GM15510 (cell line): ENCODE measurements around the gene RPL39L.

ENCODE experiments used
- POLR2A ChIP-seq: IDR thresholded peaks from 3 replicates; pipeline ENCODE4 v1.6.1; 2011; ENCODE audit warnings: borderline replicate concordance; ENCODE audit not compliant: insufficient read length; ENCODE audit errors: extremely low read depth

The RPL39L gene

DNA sequence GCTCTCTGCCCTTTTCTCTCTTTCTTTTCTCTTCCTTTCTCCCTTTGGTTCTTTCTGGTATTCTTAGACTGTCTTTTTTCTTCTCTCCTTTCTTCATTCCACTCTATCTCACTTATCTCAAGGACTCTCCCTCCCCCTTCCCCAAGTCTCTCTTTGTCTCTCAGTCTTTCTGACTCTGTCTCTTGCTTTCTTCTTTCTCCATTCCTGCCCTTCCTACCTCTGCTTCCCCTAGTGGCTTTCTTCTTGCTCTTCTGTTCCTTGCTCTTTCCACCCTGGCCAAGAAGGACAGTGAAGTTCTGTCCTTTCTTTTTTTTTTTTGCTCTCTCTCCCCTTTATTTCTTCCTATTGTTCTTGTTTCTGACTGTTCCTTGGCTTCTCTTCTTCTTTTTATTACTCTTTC, 22.3 kb upstream of the RPL39L start:
- no peak for TF ChIP-seq POLR2A

DNA sequence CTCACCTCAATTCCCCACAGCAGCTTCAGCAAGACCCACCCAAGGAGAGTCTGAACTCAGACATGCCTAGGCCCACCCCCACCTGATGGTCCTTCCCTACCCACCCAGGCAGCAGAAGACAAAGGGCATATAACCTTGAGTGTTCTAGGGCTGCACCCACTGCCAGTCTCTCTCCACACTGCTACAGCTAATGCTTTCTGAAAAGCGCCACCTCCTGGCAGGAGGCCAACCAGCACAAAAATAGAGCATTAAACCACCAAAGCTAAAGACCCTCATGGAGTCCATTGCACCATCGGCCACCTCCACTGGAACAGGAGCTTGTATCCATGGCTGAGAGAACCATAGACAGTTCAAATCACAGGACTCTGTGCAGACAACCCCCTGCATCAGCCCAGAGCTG, 11.3 kb upstream of the RPL39L start:
- no peak for TF ChIP-seq POLR2A

DNA sequence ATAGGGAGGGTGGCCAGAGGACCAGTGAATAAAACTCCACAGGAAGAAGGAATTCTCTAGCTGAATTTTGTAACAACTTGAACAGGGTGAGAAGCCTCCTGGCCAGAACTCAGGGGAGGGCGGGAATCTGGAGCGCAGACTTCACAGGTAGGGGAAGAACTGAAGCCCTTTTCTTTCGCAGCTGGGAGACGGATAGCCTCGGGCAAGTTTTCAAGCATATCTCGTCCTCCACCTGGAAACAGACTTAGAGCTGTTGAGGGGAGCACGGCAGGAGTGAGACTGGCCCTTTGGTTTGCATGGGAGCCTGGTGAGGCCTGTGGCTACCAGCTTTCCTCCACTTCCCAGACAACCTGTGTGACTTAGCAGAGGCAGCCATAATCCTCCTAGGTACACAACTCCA, 10.9 kb upstream of the RPL39L start:
- no peak for TF ChIP-seq POLR2A

DNA sequence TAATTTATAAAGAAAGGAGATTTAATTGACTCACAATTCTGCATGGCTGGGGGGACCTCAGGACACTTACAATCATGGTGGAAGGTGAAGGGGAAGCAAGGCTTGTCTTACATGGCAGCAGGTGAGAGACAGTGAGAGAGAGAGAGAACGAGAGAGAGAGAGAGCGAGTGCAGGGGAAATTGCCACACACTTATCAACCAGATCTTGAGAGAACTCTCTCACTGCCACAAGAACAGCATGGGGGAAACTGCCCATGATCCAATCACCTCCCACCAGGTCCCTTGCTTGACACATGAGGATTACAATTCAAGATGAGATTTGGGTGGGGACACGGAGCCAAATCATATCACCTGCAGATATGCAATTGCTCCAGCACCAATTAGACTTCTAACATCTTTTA, 7.1 kb upstream of the RPL39L start:
- no peak for TF ChIP-seq POLR2A

DNA sequence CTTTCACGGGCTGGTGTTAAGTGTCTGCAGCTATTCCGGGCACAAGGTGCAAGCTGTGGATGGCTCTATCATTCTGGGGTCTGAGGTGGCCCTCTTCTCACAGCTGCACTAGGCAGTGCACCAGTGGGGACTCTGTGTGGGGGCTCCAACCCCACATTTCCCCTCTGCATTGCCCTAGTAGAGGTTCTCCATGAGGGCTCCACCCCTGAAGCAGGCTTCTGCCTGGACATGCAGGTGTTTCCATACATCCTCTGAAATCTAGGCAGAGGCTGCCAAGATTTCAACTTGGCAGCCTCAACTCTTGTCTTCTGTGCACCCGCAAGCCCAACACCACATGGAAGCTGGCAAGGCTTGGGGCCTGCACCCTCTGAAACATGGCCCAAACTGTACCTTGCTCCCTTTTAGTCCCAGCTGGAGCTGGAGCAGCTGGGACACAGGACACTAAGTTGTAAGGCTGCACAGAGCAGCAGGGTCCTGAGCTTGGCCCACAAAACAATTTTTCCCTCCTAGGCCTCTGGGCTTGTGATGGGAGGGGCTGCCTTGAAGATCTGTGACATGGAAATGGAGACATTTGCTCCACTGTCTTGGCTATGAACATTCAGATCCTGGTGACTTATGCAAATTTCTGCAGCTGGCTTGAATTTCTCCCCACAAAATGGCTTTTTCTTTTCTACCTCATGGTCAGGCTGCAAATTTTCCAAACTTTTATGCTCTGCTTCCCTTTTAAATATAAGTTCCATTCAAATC, 6.0 kb upstream of the RPL39L start:
- no peak for TF ChIP-seq POLR2A

DNA sequence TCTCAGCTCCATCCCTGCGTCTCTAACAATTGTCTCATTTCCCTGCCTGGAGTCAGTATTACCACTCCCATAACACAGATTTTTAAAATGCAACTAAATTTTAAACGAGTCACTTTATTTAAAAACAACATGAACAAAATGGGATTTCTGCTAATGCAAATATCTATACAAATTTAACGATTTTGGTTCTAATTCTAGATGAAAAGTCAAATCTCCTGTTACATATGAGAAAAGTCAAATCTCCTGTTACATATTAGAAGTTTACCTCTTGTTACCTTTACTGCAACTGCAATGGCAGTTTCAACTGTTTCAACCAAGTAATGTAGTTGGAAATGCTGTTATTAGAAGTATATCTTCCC, 578 bp upstream of the RPL39L start:
- no peak for TF ChIP-seq POLR2A

DNA sequence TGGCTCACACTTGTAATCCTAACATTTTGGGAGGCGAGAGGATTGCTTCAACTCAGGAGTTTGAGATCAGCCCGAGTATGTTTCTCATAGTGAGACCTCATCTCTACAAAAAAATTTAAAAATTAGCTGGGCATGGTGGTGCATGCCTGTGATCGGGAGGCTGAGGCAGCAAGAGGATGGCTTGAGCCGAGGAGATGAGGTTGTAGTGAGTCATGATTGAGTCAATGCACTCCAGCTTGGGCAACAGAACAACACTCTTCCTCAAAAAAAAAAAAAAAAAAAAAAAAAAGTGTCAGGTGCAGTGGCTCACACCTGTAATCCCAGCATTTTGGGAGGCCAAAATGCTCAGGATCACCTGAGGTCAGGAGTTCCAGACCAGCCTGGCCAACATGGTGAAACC, 2.4 kb downstream of the RPL39L start:
- no peak for TF ChIP-seq POLR2A

DNA sequence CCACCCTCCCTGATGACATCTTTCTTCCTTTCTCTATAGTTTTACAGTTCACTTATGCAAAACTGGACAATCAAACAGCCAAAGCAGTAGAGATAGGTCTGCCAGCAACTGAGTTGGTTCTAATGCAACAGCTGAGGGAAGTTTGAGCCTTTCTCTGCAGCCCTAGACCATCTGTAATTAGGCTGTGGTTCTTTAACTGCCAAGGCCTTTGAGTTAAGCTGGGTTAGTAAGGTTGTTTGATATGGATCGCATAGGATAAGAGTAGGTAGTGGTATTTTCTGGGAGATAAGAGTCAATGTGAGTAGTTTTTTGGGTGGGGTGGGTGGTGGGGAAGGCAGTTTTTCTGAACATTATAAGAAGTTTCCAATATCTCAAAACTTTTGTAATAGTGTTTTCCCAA, 3.0 kb downstream of the RPL39L start:
- no peak for TF ChIP-seq POLR2A

DNA sequence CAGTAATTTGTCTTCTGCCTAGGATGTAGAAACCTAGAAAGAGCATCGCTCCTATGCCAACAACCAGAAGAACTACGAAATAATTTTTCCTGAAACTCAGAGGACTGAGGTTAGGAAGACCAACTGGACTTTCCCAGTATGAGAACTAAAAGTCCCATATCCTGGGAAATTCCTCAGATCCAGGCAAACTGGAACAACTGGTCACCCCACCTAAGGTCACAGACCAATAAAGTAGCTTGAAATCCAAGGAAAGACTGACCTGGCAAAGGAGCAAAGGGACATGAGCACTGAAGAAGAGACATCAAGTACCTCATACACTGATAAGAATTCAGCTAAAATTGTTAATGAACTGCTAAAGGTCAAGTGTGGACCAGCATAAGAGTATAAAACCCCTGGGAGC, 6.6 kb downstream of the RPL39L start:
- TF ChIP-seq POLR2A, result no peak

DNA sequence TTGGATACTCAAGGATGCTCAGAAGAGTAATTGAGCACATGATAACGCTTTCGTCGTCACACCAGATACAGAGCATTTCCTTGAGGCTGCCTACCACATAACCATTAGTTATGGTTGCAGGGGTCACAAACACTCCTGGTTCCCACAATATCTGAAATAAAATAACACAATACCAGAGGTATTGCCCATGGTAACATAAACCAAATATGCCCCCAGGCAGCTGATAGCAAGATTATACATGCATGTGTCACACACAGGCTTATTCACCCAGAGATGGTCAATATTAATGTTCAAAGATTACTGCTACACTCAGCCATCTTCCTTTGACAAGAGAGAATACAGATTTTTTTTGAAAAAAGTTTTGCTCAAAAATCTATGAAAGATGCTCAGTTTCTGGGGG, 7.3 kb downstream of the RPL39L start:
- no peak for TF ChIP-seq POLR2A

DNA sequence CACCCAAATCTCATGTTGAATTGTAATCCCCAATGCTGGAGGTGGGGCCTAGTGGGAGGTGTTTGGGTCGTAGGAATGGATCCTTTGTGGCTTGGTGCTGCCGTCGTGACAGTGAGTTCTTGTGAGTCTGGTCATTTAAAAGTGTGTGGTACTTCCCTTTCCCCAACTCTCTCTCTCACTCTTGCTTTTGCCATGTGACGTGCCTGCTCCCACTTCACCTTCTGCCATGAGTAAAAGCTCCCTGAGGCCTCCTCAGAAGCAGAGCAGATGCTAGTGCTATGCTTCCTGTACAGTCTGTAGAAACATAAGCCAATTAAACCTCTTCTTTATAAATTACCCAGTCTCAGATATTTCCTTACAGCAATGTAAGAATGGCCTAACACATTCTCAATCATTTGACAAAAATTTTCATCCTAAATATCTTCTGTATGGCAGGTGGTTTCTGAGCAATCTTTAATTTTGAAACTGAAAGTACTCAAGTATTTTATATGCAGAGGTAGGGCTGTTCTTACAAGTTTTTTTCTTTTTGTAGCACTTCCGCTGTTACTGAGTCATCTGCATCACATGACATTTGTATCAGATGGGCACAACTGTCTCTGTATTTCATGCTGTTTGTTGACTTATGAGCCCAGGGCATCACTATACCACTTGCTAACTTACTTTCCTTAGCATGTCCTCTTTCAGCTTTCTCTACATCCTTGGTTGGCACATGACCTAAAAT, 8.8 kb downstream of the RPL39L start:
- no peak for TF ChIP-seq POLR2A

DNA sequence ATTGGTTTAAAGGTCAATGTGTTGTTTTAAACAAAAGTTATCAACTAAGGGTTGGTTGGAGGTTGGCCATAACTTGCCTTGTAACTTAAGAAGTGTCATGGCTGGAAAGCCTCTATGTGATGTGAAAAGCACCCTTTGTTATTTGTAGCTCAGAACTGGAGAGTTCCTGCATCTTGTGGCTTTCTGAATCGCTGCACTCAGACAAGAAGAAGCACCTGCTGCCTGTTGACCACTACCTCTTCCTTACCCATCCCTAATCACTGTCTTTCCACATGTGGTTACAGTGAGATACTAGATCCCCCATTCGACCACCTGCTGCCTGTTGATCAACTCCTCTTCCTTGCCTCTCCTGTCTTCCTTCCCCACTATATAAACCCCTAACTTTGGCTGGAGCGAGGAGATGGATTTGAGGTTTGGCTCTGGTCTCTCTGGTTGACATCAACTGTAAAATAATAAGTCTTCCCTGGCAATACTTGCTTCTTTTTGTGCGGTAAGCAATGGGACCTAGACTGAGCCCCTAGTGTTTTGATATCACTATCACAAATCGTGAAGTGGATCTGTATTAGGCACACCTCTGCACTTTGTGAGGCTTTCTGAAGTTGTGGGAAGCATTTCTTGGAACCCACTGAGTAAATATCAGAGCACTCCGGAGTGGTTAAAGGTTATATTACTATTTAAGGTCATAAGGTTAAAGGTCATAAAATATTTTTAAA, 13.8 kb downstream of the RPL39L start:
- TF ChIP-seq POLR2A, result no peak

DNA sequence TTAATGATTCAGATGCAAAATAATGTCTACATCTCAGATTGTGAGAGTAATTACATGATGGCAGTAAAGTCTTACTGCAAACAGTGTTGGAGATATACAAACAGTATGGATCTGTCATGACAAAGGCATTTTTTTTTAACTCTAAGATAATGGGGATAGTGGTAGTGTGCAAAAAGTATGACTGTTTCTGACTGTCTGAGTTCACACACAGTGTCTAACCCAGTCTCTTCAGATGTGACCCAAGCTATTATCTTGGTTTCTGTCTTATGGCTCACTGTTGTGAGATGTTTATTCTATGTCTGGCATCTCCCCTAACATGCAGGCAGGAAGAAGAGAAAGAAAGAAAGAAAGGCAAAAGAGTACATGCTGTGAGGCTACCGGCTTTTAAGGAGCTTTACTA, 17.0 kb downstream of the RPL39L start:
- no peak for TF ChIP-seq POLR2A

DNA sequence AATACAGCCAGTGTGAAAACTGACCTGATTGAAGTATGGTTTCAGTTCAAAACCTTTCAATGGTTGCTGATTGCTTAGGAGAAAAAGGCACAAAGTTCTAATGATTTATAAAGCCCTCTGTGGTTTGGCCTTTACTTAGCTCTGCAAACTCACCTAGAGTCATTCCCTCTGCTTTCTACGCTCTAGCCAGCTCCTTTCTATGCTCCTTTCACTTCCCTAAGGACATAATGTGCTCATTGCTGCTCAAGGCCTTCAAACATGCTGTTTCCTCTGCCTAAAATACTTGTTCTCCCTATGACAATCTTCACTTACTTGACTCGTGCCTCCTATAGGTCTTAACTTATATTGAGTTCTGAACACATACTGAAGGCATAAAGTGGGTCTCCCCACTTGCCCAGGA, 19.0 kb downstream of the RPL39L start:
- TF ChIP-seq POLR2A, result no peak

DNA sequence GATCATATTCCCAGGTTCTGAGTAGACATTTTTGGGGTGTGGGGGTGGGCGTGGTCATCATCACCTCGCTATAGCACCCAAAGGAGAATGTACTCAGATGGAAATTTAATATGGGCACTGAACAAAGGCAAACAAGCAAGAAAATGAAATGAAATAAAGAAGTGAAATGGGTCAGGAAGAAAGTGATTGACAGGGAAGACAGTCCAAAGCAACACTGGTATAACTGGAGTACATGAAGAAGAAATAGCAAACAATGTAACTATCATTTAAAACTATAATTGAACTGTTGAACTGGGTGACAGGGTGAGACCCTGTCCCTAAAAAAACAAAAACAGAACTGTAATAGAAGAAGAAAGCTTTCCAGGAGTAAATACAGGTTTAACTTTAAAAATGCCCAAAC, 24.8 kb downstream of the RPL39L start:
- TF ChIP-seq POLR2A, result no peak
